ENCODE results near the gene DDI1.

- no peak for TF ChIP-seq CTCF (IDR thresholded peaks at IDR 0.05)
- TF ChIP-seq POLR2A (IDR thresholded peaks at IDR 0.05), result no peak
- TF ChIP-seq EP300 (IDR thresholded peaks at IDR 0.05), result no peak
- no peak for TF ChIP-seq POLR2AphosphoS5 (IDR thresholded peaks at IDR 0.05)
Measured at GRCh38 chr11:103993507-103993906, 42.9 kb upstream of the DDI1 start.

Data from suprapubic skin (tissue), 4 donors.